HK-2 (cell line): ENCODE measurements around the gene DRG2.
A peak's percentile ranks its signal among the peaks of the same experiment; 100 is the strongest.

Source experiments
- DNase-seq: peaks from one replicate; pipeline ENCODE4 v3.0.0-alpha.2; 2018; ENCODE audit not compliant: unreplicated experiment

The DRG2 gene

DNA sequence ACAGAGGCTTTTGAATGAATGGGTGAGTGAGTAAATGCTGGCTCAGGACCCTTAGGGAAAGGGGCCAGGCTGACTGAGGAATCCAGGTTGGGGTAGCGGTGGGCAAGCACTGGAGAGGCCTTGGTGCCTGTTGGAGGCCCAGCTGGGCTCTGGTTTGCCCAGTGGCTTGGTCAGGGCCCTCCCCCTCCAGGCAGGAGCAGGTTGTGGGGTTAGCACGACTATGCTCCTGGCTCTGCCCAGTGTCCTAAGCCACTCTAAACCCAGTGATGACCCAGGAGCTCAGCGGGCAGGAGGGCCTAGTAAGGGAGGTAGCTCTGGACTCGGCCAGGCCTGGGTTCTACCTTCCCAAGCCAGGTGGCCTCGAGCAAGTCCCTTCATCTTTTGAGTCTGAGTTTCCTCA, 28.3 kb downstream of the DRG2 start:
- no peak for DNase-seq

- DNase-seq: no peak
Observed at GRCh38 chr17:18117533-18117932, 29.8 kb downstream of the DRG2 start.

DNA sequence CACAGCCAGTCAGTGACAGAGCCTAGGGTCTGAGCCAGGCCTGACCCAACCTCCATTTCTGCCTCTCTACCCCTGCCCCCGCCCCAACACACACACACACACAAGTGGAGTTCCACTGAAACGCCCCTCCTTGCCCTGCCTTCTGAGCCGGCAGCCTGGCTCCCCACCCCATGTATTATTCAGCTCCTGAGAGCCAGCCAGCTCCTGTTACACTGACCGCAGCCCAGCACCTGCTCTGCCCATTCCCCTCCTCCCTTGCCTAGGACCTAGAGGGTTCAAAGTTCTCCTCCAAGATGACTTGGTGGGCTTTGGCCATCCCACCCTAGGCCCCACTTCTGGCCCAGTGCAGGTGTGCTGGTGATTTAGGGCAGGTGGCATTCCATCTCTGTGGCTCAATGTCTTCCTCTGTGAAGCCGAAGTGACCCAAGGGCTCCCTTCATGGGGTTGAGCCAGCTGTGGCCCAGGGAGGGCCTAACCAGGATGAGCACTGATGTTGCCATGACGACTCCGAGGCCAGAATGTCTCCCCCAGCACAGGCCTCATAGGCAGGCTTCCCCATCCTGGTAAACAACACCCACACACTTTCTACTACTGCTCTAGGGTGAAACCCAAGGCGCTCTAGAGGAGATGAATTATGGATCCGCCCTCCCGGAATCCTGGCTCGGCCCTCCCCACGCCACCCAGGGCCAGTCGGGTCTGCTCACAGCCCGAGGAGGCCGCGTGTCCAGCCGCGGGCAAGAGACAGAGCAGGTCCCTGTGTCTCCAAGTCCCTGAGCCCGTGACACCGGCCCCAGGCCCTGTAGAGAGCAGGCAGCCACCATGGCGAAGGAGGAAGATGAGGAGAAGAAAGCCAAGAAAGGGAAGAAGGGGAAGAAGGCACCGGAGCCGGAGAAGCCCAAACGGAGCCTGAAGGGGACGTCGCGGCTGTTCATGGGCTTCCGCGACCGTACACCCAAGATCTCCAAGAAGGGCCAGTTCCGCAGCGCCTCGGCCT, 30.5 kb downstream of the DRG2 start:
- DNase-seq: no peak

DNA sequence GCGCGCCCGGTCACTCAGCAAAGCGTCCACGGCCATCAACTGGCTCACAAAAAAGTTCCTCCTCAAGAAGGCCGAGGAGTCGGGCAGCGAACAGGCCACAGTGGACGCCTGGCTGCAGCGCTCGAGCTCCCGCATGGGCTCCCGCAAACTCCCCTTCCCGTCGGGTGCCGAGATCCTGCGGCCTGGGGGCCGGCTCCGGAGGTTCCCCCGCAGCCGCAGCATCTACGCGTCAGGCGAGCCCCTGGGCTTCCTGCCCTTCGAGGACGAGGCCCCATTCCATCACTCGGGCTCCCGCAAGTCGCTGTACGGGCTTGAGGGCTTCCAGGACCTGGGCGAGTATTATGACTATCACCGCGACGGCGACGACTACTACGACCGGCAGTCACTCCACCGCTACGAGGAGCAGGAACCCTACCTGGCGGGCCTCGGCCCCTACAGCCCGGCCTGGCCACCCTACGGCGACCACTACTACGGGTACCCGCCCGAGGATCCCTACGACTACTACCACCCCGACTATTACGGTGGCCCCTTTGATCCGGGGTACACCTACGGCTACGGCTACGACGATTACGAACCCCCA, 31.5 kb downstream of the DRG2 start:
- no peak for DNase-seq

GRCh38 chr17:18119938-18120337, 32.2 kb downstream of the DRG2 start:
- no peak for DNase-seq

DNA sequence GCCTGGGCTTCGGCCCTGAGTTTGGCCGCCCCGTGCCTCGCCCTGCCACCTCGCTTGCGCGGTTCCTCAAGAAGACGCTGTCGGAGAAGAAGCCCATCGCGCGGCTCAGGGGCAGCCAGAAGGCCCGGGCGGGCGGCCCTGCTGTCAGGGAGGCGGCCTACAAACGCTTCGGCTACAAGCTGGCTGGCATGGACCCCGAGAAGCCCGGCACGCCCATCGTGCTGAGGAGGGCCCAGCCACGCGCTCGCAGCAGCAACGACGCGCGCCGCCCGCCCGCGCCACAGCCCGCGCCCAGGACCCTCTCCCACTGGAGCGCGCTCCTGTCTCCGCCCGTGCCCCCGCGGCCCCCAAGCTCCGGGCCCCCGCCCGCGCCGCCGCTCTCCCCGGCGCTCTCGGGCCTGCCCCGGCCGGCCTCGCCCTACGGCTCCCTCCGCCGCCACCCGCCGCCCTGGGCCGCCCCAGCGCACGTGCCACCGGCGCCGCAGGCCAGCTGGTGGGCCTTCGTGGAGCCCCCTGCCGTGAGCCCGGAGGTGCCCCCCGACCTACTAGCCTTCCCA, 32.8 kb downstream of the DRG2 start:
- DNase-seq: no peak

GRCh38 chr17:18121144-18121910, 33.6 kb downstream of the DRG2 start:
- no peak for DNase-seq

GRCh38 chr17:18122990-18123753, 35.4 kb downstream of the DRG2 start:
- no peak for DNase-seq

DNA sequence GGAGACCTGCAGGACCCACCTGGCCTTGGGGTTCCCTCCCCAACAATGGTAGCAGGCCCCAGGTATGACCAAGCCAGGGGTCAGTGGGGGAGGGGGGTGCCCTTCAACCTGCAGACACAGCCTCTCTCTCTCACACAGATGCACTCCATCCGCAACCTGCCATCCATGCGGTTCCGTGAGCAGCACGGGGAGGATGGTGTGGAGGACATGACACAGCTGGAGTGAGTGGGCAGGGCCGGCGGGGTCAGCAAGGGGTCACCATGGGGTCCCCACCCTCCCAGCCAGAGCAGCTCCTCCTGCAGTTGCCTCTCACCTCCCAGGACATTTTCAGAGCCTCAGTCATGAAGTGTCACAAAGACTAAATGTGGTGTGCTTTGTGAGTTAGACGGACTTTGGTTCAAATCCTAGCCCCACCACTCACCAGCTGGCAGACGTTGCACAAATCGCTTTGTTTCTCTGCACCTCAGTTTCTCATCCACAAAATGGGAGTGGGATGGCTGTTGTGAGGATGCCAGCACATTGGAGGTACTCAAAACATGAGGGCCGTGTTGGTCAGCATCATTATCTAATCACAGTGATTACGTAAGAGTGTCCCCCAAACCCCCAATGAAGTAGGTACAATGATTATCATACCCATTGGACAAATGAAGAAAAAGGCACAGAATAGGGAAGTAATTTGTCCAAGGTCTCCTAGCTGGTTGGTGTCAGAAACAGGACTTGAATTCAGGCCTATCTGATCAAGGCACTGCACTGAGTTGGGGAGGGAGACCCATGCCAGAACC, 36.8 kb downstream of the DRG2 start:
- no peak for DNase-seq

GRCh38 chr17:18129041-18129502, 41.3 kb downstream of the DRG2 start:
- no peak for DNase-seq

GRCh38 chr17:18132711-18133110, 45.0 kb downstream of the DRG2 start:
- no peak for DNase-seq

- no peak for DNase-seq
Observed at GRCh38 chr17:18136357-18136756, 48.6 kb downstream of the DRG2 start.

- no peak for DNase-seq
Observed at GRCh38 chr17:18138065-18138749, 50.5 kb downstream of the DRG2 start.

DNA sequence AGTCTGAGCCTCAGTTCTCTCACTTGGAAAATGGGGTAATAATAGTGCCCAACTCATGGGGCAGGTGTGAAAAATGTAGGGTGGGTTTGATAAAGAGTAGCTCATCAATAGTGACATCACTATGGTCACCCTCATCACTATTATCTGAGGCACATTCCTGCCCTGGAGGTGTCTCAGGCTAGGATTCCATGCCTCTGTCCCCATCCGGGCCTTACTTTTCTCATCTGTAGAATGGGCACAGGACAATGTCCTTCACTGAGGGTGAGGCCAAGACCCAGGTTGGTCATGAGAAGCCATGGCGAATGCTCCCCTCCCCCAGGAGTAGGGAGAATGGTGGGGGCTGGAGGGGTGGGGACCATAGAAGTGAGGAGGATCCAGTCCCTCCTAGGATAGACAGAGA, 51.3 kb downstream of the DRG2 start:
- no peak for DNase-seq

- DNase-seq: no peak
Observed at GRCh38 chr17:18139498-18139897, 51.8 kb downstream of the DRG2 start.

DNA sequence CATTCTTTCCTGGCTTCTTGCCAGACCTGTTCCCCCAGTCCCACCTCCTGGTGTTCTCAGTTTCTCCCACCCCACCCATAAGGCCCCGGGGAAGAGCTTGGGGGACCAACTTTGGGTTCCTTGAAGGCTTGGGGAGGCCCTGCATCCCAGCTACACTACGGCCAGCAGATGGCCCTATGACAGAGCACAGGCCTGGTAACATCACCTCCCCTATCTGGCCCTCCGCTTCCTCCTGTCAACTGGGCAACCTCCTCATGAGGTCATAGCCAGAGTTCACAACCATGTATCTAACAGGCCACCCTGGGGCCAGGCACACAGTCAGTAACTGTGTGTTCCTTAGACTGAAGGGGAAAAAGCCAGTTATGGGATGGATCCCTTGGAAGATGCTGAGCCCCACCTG, 52.2 kb downstream of the DRG2 start:
- peak; percentile 20 for DNase-seq

- no peak for DNase-seq
Observed at GRCh38 chr17:18140648-18141047, 52.9 kb downstream of the DRG2 start.

- DNase-seq: no peak
Observed at GRCh38 chr17:18141210-18141803, 53.6 kb downstream of the DRG2 start.

DNA sequence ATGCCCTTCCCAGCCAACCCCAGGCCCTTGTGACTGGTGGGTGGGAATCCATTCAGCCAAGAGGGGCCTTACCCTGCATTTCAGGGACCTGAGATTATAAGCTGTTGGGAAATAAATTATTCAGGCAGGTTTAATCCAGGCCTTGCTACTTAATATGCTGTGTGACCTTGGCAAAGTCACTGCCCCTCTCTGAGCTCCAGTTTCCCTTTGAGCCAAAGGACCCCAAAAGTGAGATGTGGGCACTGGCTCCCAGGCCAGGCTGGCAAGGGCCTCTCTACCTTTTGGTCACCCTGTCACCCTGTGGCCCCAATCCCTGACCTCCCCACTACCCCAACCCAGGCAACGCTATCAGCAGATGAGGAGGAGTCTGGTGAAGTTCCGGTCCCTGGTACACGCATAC, 54.7 kb downstream of the DRG2 start:
- no peak for DNase-seq
